Measurements from ENCODE around the gene MRO.

MRO gene

GRCh38 chr18:50848991-50849390 lies 29.2 kb upstream of the MRO start:
- TF ChIP-seq CTCF (conservative IDR thresholded peaks at IDR 0.05; ENCODE audit: low read length): no peak
- H3K4me3 ChIP-seq (ENCODE audit: low read length): no peak overlapping the region
- no peak for DNase-seq (ENCODE audit: low read depth)

GRCh38 chr18:50848061-50848551 lies 28.3 kb upstream of the MRO start:
- TF ChIP-seq CTCF (conservative IDR thresholded peaks at IDR 0.05; ENCODE audit: low read length): no peak
- H3K4me3 ChIP-seq (ENCODE audit: low read length): no peak overlapping the region
- no peak for DNase-seq (ENCODE audit: low read depth)

GRCh38 chr18:50847192-50847591 lies 27.4 kb upstream of the MRO start:
- H3K4me3 ChIP-seq (ENCODE audit: low read length): no peak overlapping the region
- DNase-seq (ENCODE audit: low read depth): peak; percentile 47
- TF ChIP-seq CTCF (conservative IDR thresholded peaks at IDR 0.05; ENCODE audit: low read length): no peak

- no peak for TF ChIP-seq CTCF (conservative IDR thresholded peaks at IDR 0.05; ENCODE audit: low read length)
- DNase-seq (ENCODE audit: low read depth): no peak
- no peak overlapping the region for H3K4me3 ChIP-seq (ENCODE audit: low read length)
These were observed 25.1 kb upstream of the MRO start for GRCh38 chr18:50844960-50845359.

- no peak overlapping the region for H3K4me3 ChIP-seq (ENCODE audit: low read length)
- TF ChIP-seq CTCF (conservative IDR thresholded peaks at IDR 0.05; ENCODE audit: low read length): no peak
- DNase-seq (ENCODE audit: low read depth): no peak
These were observed 24.7 kb upstream of the MRO start for GRCh38 chr18:50844554-50844953.

- no peak for TF ChIP-seq CTCF (conservative IDR thresholded peaks at IDR 0.05; ENCODE audit: low read length)
- DNase-seq (ENCODE audit: low read depth): no peak
- H3K4me3 ChIP-seq (ENCODE audit: low read length): no peak overlapping the region
These were observed 23.0 kb upstream of the MRO start for GRCh38 chr18:50842846-50843245.

GRCh38 chr18:50839996-50840395 lies 20.2 kb upstream of the MRO start:
- no peak for TF ChIP-seq CTCF (conservative IDR thresholded peaks at IDR 0.05; ENCODE audit: low read length)
- DNase-seq (ENCODE audit: low read depth): no peak

More at GRCh38 chr18:50839996-50840395, 20.2 kb upstream of the MRO start:
- H3K4me3 ChIP-seq (ENCODE audit: low read length): no peak overlapping the region
